LNCaP clone FGC (cell line): ENCODE measurements around the gene RABGAP1.

Experiments used
- DNase-seq: peaks from one replicate; pipeline ENCODE4 v3.0.0-alpha.2; 2011; ENCODE audit warnings: low read depth
- H3K4me3 ChIP-seq: 2 replicates; pipeline ENCODE4 v1.5.1; 2011; ENCODE audit warnings: mild to moderate bottlenecking, low read depth, low read length, control low read depth
- CTCF ChIP-seq: IDR thresholded peaks from 2 replicates; pipeline ENCODE4 v1.5.1; 2012; ENCODE audit warnings: mild to moderate bottlenecking; ENCODE audit not compliant: control insufficient read depth, insufficient read depth; ENCODE audit errors: extremely low read depth

RABGAP1 gene

DNA sequence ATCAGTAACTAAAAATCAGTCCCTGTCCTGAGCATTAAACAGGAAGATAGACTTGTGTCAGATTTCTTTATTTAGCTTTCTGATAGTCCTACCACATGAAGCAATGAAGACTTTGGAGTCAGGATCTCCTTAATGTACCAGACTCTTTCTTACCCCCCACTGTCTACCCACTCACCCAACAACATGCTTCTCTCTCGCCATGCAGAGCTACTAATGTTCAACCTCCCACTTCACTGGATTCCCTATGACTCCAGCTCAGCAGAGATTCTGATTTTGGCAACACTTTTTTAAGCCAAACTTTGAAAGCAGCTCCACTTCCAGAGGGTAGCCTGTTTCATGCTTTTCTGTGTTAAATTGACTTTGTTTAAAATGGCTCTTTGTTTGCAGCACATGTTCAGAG lies 143.4 kb downstream of the RABGAP1 start:
- DNase-seq = no peak
- TF ChIP-seq CTCF = no peak

DNA sequence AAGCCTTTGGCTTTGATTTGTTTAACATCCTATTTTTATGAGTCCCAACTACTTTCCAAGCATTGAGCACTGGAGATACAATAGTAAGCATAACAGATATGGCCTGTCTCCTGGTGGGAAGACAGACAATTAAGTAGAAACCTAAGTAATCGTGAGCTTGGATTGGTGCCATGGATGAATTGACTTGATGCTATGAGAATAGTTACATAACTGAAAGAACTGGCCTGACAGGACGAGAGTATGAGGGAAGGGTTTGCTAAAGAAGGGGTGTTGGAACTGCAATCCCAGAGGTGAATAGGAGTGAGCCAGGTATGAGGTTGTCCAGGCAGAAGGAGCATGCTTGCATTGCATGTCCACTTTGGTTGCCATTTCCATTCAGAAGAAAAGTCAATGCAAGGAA lies 145.1 kb downstream of the RABGAP1 start:
- no peak overlapping the region for H3K4me3 ChIP-seq
- no peak for DNase-seq
- TF ChIP-seq CTCF = no peak

More for the DNA sequence above, 143.4 kb downstream of the RABGAP1 start:
- H3K4me3 ChIP-seq = no peak overlapping the region

DNA sequence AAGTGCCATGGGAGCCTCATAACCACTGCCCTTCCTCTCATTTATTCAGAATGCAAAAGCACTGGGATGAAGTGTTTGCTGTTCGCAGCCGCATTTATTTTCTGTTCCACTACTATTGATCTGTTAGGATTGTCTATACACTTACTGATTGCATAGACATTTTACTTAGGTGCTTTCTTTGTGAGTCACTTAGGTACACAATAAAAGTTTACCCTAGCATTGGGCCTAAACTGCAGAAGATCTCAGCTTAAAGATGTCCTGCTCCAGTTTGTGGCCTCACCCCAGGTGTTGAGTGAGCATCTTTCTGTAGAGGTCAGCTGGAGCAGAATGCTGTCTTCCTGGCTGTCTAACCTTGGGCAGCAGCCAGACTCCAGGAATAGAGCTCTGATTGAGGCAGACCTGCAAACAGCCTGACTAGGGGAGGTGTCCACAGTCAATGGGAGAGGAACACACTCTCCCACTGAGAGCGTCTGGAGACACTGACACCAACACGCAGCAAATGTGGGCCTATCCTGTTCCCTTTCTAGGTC lies 146.6 kb downstream of the RABGAP1 start:
- no peak for TF ChIP-seq CTCF
- H3K4me3 ChIP-seq = no peak overlapping the region
- no peak for DNase-seq

GRCh38 chr9:123089040-123089439 lies 148.2 kb downstream of the RABGAP1 start:
- peak; percentile 76 for DNase-seq
- no peak for TF ChIP-seq CTCF
- no peak overlapping the region for H3K4me3 ChIP-seq

GRCh38 chr9:123089790-123090189 lies 149.0 kb downstream of the RABGAP1 start:
- DNase-seq = no peak
- no peak for TF ChIP-seq CTCF
- no peak overlapping the region for H3K4me3 ChIP-seq

- DNase-seq = no peak
- H3K4me3 ChIP-seq = no peak overlapping the region
- TF ChIP-seq CTCF = no peak
Observed at GRCh38 chr9:123090198-123090896, 149.5 kb downstream of the RABGAP1 start.

DNA sequence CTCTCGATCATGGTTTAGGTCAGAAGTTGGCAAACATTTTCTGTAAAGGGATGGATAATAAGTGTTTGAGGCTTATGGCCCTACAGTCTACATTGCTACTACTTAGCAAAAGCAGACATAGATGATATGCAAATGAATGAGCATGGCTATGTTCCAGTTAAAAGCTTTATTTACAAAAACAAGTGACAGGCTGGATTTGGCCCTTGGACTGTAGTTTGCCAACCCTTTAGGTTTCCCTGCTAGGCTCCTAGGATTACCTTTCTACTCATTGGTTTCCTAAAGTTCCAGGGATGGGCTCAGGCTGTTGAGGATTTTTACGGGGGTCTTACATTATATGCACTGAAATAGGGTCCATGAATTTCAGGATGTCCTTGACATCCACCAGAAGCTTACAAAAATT lies 150.1 kb downstream of the RABGAP1 start:
- TF ChIP-seq CTCF = no peak
- no peak overlapping the region for H3K4me3 ChIP-seq
- DNase-seq = no peak
